ENCODE measurements around the gene COL6A3. TPM values are rescaled to one million over a fixed set of nuclear protein-coding genes. Genes with fewer than 3 reads are reported as not detected.

COL6A3 gene
- polyA plus RNA-seq, 2 of the 4 experiments (the other 2 are of a cell fraction), result 0.10 to 0.28 TPM

DNA sequence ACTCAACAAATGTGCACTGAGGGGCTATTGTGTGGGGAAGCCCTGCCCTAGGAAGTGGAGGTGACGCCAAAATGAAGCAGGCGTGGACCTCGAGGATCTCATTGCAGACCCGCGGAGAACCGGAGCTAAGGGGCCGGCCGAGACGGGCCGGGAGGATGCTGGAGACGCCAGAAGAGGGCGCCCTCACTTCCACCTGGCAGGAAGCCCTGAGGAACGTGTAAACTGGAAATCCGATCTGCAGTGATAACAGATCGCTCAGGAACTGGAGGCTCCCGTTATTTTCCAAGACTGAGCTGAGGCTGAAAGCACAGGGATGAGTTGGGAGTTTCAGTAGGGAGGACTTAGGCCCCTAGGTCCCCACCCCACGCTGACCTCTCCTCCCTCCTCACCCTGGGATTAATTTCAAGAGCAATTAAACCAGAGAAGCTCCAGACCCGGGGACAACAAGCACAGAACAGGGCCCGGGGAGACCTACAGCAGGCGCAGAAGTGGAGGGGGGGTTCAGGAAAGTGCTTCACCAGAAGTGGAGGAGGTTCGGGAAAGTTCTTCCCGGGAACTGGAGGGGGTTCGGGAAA is 7.7 kb upstream of the COL6A3 start (continued):
- TF ChIP-seq JUN (IDR thresholded peaks at IDR 0.05) (no peak), SMC3 (IDR thresholded peaks at IDR 0.05) (peak; percentile 87), EP300 (IDR thresholded peaks at IDR 0.05) (no peak), CBX2 (IDR thresholded peaks at IDR 0.05; ENCODE audit: borderline replicate concordance, low read depth) (no peak), ZFP36 (IDR thresholded peaks at IDR 0.05; ENCODE audit: borderline replicate concordance, partially characterized antibody) (no peak), HOXA7 (CRISPR knock-in tag; IDR thresholded peaks at IDR 0.05) (no peak), NPAS2 (CRISPR knock-in tag; IDR thresholded peaks at IDR 0.05; ENCODE audit: borderline replicate concordance) (no peak), GATA3 (IDR thresholded peaks at IDR 0.05; ENCODE audit: borderline replicate concordance) (peak; percentile 70), TP53 (CRISPR knock-in tag; IDR thresholded peaks at IDR 0.05) (no peak), NR3C1 (IDR thresholded peaks at IDR 0.05) (no peak), HOXB13 (CRISPR knock-in tag; IDR thresholded peaks at IDR 0.05; ENCODE audit: low read depth) (no peak), MYC (IDR thresholded peaks at IDR 0.05; ENCODE audit: borderline replicate concordance, low read length) (no peak), SREBF2 (IDR thresholded peaks at IDR 0.05) (no peak)
- TF ChIP-seq, protein P1, sequence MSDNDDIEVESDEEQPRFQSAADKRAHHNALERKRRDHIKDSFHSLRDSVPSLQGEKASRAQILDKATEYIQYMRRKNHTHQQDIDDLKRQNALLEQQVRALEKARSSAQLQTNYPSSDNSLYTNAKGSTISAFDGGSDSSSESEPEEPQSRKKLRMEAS (IDR thresholded peaks at IDR 0.05), result peak; percentile 85
- TF ChIP-seq, protein P2, sequence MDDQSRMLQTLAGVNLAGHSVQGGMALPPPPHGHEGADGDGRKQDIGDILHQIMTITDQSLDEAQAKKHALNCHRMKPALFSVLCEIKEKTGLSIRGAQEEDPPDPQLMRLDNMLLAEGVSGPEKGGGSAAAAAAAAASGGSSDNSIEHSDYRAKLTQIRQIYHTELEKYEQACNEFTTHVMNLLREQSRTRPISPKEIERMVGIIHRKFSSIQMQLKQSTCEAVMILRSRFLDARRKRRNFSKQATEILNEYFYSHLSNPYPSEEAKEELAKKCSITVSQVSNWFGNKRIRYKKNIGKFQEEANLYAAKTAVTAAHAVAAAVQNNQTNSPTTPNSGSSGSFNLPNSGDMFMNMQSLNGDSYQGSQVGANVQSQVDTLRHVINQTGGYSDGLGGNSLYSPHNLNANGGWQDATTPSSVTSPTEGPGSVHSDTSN (IDR thresholded peaks at IDR 0.05), result no peak
- TF ChIP-seq, protein P3, sequence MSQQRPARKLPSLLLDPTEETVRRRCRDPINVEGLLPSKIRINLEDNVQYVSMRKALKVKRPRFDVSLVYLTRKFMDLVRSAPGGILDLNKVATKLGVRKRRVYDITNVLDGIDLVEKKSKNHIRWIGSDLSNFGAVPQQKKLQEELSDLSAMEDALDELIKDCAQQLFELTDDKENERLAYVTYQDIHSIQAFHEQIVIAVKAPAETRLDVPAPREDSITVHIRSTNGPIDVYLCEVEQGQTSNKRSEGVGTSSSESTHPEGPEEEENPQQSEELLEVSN (IDR thresholded peaks at IDR 0.05; ENCODE audit: borderline replicate concordance, low read depth), result peak; percentile 54; the same call in 1 of the 2 replicates

DNA sequence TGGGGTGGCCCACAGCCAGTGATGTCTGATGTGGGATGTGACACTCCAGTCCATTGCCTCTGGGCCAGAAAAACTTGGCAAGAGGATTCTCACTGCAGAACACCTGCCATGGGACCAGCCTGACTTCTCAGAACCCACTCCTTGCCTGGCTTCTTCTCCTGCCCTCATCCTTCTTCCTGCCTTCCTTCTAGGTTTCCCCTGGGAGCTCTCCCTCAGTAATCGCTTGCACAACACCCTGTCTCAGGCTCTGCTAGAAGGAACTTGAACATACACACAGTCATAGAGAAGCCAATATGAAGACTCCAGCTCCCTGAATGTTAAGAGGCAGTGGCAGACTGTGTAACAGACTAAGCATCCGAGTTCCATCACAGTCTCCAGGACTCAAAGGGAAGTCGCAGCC is 4.3 kb upstream of the COL6A3 start:
- FAIRE-seq (no peak), DNase-seq (ENCODE audit: low read depth in 1 of 2, low spot score in 1 of 2) (no peak), ATAC-seq (no peak)
- no peak overlapping the region for H3K4me3 ChIP-seq
- POLR2A ChIA-PET, result no interaction called here
- no peak for TF ChIP-seq RARB (CRISPR knock-in tag; IDR thresholded peaks at IDR 0.05)
- no peak for TF ChIP-seq KDM1A (IDR thresholded peaks at IDR 0.05; ENCODE audit: low read depth)
- TF ChIP-seq HEYL (CRISPR knock-in tag; IDR thresholded peaks at IDR 0.05), result no peak
- no peak for TF ChIP-seq SMC3 (IDR thresholded peaks at IDR 0.05)
- H3K9me3 ChIP-seq, result no peaks in the 10 kb centered on the region
- peaks cover 9% of the 10 kb centered on the region for H3K4me1 ChIP-seq
- H3K4me2 ChIP-seq, result no peak overlapping the region
- CTCF ChIA-PET, result interaction anchor here (0.6 to 6.7 kb wide), 13 partner anchors 9 to 1123 kb away, joined by 3 to 97 read pairs (median 4); no protein-coding TSS in a partner anchor
- no peak overlapping the region for H3K27ac ChIP-seq
- 61% methylated on average over 3 of the region's 3 CpGs for WGBS (ENCODE audit: missing lambda C conversion rate)

DNA sequence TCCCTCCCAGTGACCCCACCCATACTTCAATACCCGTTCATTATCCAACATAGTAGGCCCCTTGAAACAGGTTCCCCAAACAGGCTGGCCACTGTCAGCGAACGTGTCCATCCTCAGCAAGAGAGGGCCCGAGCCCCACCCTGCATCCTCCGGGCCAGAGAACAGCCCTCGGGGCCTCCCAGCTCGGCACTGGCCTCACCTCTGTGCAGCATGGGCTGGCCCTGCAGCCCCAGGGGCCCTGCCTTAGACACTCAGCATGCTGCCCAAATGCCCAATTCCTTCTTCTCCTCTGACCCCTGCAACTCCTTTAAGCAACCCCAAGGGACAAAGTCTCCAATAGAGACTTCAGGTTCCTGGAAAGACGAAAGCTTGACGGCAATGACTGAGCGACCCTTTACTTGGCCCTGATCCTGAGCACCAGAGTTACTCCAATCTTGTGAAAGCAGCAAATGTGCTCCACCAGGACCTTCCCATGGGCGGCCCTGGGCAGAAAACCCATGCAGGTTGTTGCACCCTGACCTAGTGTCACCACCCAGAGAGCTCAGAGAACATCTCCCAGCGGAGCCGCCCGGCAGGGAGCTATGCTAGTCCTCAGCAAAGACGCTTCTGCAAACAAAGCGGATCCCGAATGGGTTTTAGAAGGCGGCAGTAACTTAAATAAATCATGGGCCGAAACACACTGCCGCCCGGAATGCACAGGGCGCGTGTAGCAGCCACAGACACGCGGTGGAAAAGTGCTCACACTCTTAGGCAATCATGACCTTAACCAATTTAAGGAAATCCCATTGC is 782 bp downstream of the COL6A3 start:
- DNase-seq (ENCODE audit: low read depth in 1 of 2, low spot score in 1 of 2) (no peak), FAIRE-seq (no peak), ATAC-seq (no peak)
- Histone ChIP-seq H3K9me3 (no peaks in the 10 kb centered on the region), H3K4me2 (no peak overlapping the region), H3K4me3 (no peak overlapping the region), H3K27ac (0 out of 6 replicates have a peak overlapping the region, but pooled peaks of 1 of the 2 experiments have one; percentile 11), H3K4me1 (0 out of 3 replicates have a peak, but pooled peaks cover 5% of the 10 kb centered on the region)
- TF ChIP-seq FOSL2 (IDR thresholded peaks at IDR 0.05) (no peak), FOSL2 (CRISPR knock-in tag; IDR thresholded peaks at IDR 0.05) (no peak), NR3C1 (IDR thresholded peaks at IDR 0.05) (no peak), ZC3H11A (IDR thresholded peaks at IDR 0.05) (no peak), NPAS2 (CRISPR knock-in tag; IDR thresholded peaks at IDR 0.05; ENCODE audit: borderline replicate concordance) (no peak), EHMT2 (IDR thresholded peaks at IDR 0.05; ENCODE audit: low read depth) (no peak), HOXB5 (CRISPR knock-in tag; IDR thresholded peaks at IDR 0.05) (no peak), ZNF302 (CRISPR knock-in tag; IDR thresholded peaks at IDR 0.05) (no peak)
- TF ChIP-seq, protein P4, sequence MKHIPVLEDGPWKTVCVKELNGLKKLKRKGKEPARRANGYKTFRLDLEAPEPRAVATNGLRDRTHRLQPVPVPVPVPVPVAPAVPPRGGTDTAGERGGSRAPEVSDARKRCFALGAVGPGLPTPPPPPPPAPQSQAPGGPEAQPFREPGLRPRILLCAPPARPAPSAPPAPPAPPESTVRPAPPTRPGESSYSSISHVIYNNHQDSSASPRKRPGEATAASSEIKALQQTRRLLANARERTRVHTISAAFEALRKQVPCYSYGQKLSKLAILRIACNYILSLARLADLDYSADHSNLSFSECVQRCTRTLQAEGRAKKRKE (CRISPR knock-in tag; IDR thresholded peaks at IDR 0.05; ENCODE audit: low read depth), result no peak
- TF ChIP-seq, protein P3 (IDR thresholded peaks at IDR 0.05; ENCODE audit: borderline replicate concordance, low read depth), result no peak
- TF ChIP-seq, protein P1 (IDR thresholded peaks at IDR 0.05), result no peak
- TF ChIP-seq, protein P5, sequence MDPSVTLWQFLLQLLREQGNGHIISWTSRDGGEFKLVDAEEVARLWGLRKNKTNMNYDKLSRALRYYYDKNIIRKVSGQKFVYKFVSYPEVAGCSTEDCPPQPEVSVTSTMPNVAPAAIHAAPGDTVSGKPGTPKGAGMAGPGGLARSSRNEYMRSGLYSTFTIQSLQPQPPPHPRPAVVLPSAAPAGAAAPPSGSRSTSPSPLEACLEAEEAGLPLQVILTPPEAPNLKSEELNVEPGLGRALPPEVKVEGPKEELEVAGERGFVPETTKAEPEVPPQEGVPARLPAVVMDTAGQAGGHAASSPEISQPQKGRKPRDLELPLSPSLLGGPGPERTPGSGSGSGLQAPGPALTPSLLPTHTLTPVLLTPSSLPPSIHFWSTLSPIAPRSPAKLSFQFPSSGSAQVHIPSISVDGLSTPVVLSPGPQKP (IDR thresholded peaks at IDR 0.05; ENCODE audit: low read depth, low read length), result no peak
- CTCF ChIA-PET, result interaction anchor here (0.9 to 2.2 kb wide), 4 partner anchors 8 to 290 kb away, joined by 3 to 15 read pairs (median 4); no protein-coding TSS in a partner anchor
- POLR2A ChIA-PET, result no interaction called here
- 89% methylated on average over 24 of the region's 25 CpGs for WGBS (ENCODE audit: missing lambda C conversion rate)
